ENCODE results near the gene CTSZ. TPM values are rescaled to one million over a fixed set of nuclear protein-coding genes. Genes with fewer than 3 reads are reported as not detected.
A peak's percentile ranks its signal among the peaks of the same experiment; 100 is the strongest.

Gene CTSZ
- total and polyA plus RNA-seq, 2 of the 4 experiments (the other 2 are of a cell fraction): 46.1 to 88.5 TPM

- Histone ChIP-seq H3K23ac (ENCODE audit: low read depth, low read length) (peak overlapping the region; percentile 29), H3K27ac (ENCODE audit: insufficient read depth, low read length) (no peak overlapping the region), H3K56ac (ENCODE audit: extremely low read depth, insufficient read depth, low read length) (no peak overlapping the region), H3K9me1 (ENCODE audit: insufficient read depth, low read length) (peaks cover 11% of the 10 kb centered on the region; the same call in 1 of the 2 replicates), H2BK20ac (ENCODE audit: low read depth, low read length) (no peak overlapping the region), H2BK120ac (ENCODE audit: low read depth, low read length) (no peak overlapping the region), H3K14ac (replicated peaks; ENCODE audit: low read depth, low read length) (no peak overlapping the region; the same call in 1 of the 2 replicates), H3K18ac (ENCODE audit: low read depth, low read length) (no peak overlapping the region), H3K9me3 (ENCODE audit: control insufficient read depth, insufficient read depth, low read length) (no peaks in the 10 kb centered on the region), H4K8ac (ENCODE audit: low read depth in 2 of 2, low read length in 2 of 2) (no peak overlapping the region), H4K91ac (ENCODE audit: insufficient read depth, low read depth, low read length) (no peak overlapping the region), H2BK5ac (ENCODE audit: low read depth, low read length, poor library complexity, severe bottlenecking) (no peak overlapping the region), H4K20me1 (ENCODE audit: insufficient read depth, low read length) (no peaks in the 10 kb centered on the region; the same call in 1 of the 2 replicates), H2AFZ (replicated peaks; ENCODE audit: low read length, poor library complexity) (no peak overlapping the region), H2AK9ac (replicated peaks; ENCODE audit: low read depth, low read length, poor library complexity) (no peak overlapping the region), H2BK15ac (ENCODE audit: low read depth, low read length) (no peak overlapping the region), H3K4me1 (ENCODE audit: control insufficient read depth, insufficient read depth, low read length) (peaks cover 12% of the 10 kb centered on the region), H3K36me3 (ENCODE audit: control insufficient read depth, insufficient read depth, low read length) (peaks cover 7% of the 10 kb centered on the region), H3K27me3 (ENCODE audit: control insufficient read depth, insufficient read depth, low read length) (no peaks in the 10 kb centered on the region), H3K9ac (ENCODE audit: low read depth, low read length) (no peak overlapping the region), H3K4me2 (ENCODE audit: low read depth, low read length) (peak overlapping the region; percentile 35; the same call in 1 of the 2 replicates), H4K5ac (ENCODE audit: low read depth, low read length) (no peak overlapping the region), H3K79me1 (ENCODE audit: low read depth in 1 of 2, low read length in 2 of 2) (peaks cover 10 to 35% of the 10 kb centered on the region in 2 experiments; a peak in 3 of 4 replicates), H3K4me3 (ENCODE audit: insufficient read depth, low read depth, low read length) (no peak overlapping the region), H2AK5ac (ENCODE audit: low read depth, low read length) (no peak overlapping the region), H3K4ac (ENCODE audit: low read depth, low read length) (no peak overlapping the region)
- BruUV-seq (replicated peaks): no TSS peak
- dilution Hi-C loops (cut with HindIII; ENCODE audit: low sequenced_read_pairs, unreplicated experiment): no loop called here
- POLR2A ChIA-PET (ENCODE audit: unreplicated experiment): no interaction called here
- WGBS, 2 experiments (ENCODE audit: extremely low coverage in 2 of 2, insufficient read length in 1 of 2): 53% methylated on average over 12 of the region's 17 CpGs; no CpG with 5 or more reads in 1 of the 2 experiments
- DNase-seq: no peak
- CTCF ChIA-PET: no interaction called here
- no peak for ATAC-seq (ENCODE audit: low read depth)
- in situ Hi-C loops (cut with MboI; ENCODE audit: low sequenced_read_pairs): no loop called here
- intact Hi-C loops (cut with micrococcal nuclease): no loop called here
- TF ChIP-seq MXI1 (IDR thresholded peaks at IDR 0.05; ENCODE audit: borderline replicate concordance, low read depth, low read length) (no peak), BHLHE40 (IDR thresholded peaks at IDR 0.05; ENCODE audit: low read depth, low read length) (no peak), CEBPB (IDR thresholded peaks at IDR 0.05; ENCODE audit: low read depth, low read length) (no peak), CTCF (conservative IDR thresholded peaks at IDR 0.05; ENCODE audit: low read depth, low read length) (no peak), USF2 (IDR thresholded peaks at IDR 0.05; ENCODE audit: low read depth, low read length) (no peak), RAD21 (IDR thresholded peaks at IDR 0.05; ENCODE audit: low read length) (no peak), NFE2L2 (IDR thresholded peaks at IDR 0.05; ENCODE audit: low read depth, low read length) (no peak), POLR2A (IDR thresholded peaks at IDR 0.05; ENCODE audit: low read depth, low read length) (no peak), MAFK (IDR thresholded peaks at IDR 0.05; ENCODE audit: low read depth, low read length) (no peak), ELK1 (IDR thresholded peaks at IDR 0.05; ENCODE audit: borderline replicate concordance, low read depth, low read length) (no peak), SMC3 (IDR thresholded peaks at IDR 0.05; ENCODE audit: low read depth, low read length) (no peak), RCOR1 (IDR thresholded peaks at IDR 0.05; ENCODE audit: insufficient replicate concordance, low read length) (no peak), FOS (IDR thresholded peaks at IDR 0.05; ENCODE audit: low read depth, low read length) (no peak), RFX5 (IDR thresholded peaks at IDR 0.05; ENCODE audit: low read depth, low read length) (no peak), MAZ (IDR thresholded peaks at IDR 0.05; ENCODE audit: borderline replicate concordance, low read depth, low read length) (no peak)
Observed at GRCh38 chr20:59004763-59005522, 2.1 kb downstream of the CTSZ start.

Data from IMR-90 (cell line).